Measurements from ENCODE around the gene ABCC1. TPM values are rescaled to one million over a fixed set of nuclear protein-coding genes. Genes with fewer than 3 reads are reported as not detected.

The ABCC1 gene
- total RNA-seq, 1 experiment from 2014 or later: 23.6 TPM

DNA sequence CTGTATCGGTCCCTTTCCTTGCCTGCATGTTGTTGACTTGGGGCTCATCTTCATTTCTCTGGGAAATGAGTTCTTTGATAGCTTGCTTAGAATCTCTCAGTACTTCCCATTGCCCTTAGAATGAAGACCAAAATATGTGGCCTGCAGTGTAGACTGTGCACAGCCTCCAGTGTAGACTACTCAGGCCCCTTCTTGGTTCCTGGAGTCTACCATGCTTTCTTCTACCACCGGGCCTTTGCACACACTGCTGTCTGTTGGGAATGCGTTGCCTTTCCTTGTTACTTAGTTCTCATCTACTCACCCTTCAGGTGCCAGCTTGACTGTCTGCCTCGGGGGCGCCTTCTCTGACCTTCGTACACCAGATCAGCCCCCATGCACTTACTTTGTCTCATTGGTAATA, 82.0 kb downstream of the ABCC1 start:
- no peak overlapping the region for H3K4me3 ChIP-seq (ENCODE audit: low read length)
- no peaks in the 10 kb centered on the region for H3K27me3 ChIP-seq (ENCODE audit: low read length)
- H3K27ac ChIP-seq (ENCODE audit: low read length): no peak overlapping the region
- H3K9me3 ChIP-seq (ENCODE audit: low read length): no peaks in the 10 kb centered on the region
- H4K20me1 ChIP-seq (ENCODE audit: insufficient read depth, low read depth, low read length): no peaks in the 10 kb centered on the region
- no peak overlapping the region for H3K9ac ChIP-seq (ENCODE audit: low read length)
- DNase-seq: no peak
- no peak overlapping the region for H3K4me2 ChIP-seq (ENCODE audit: low read depth, low read length, poor library complexity, severe bottlenecking)
- peaks cover 13% of the 10 kb centered on the region for H3K4me1 ChIP-seq (ENCODE audit: low read length)
- no peak overlapping the region for H2AFZ ChIP-seq (ENCODE audit: low read length)
- peaks cover 10% of the 10 kb centered on the region for H3K79me2 ChIP-seq (ENCODE audit: low read length)
- H3K9me2 ChIP-seq (replicated peaks; ENCODE audit: insufficient read depth, low read length): no peaks in the 10 kb centered on the region
- peaks cover 6% of the 10 kb centered on the region; the same call in 1 of the 2 replicates for H3K36me3 ChIP-seq (ENCODE audit: insufficient read depth, low read length)

- H3K27ac ChIP-seq (ENCODE audit: low read length): no peak overlapping the region
- peaks cover 12% of the 10 kb centered on the region; the same call in 1 of the 2 replicates for H3K36me3 ChIP-seq (ENCODE audit: insufficient read depth, low read length)
- no peak overlapping the region for H3K4me3 ChIP-seq (ENCODE audit: low read length)
- no peaks in the 10 kb centered on the region for H3K9me2 ChIP-seq (replicated peaks; ENCODE audit: insufficient read depth, low read length)
- H3K4me2 ChIP-seq (ENCODE audit: low read depth, low read length, poor library complexity, severe bottlenecking): no peak overlapping the region
- peaks cover 14% of the 10 kb centered on the region for H3K79me2 ChIP-seq (ENCODE audit: low read length)
- no peak overlapping the region for H2AFZ ChIP-seq (ENCODE audit: low read length)
- H3K9me3 ChIP-seq (ENCODE audit: low read length): no peaks in the 10 kb centered on the region
- H3K9ac ChIP-seq (ENCODE audit: low read length): no peak overlapping the region
- no peak for DNase-seq
- peaks cover 15% of the 10 kb centered on the region for H3K4me1 ChIP-seq (ENCODE audit: low read length)
- H4K20me1 ChIP-seq (ENCODE audit: insufficient read depth, low read depth, low read length): no peaks in the 10 kb centered on the region
- H3K27me3 ChIP-seq (ENCODE audit: low read length): no peaks in the 10 kb centered on the region
Measured at GRCh38 chr16:16032271-16032979, 83.0 kb downstream of the ABCC1 start.

- Histone ChIP-seq H3K27ac (ENCODE audit: low read length) (no peak overlapping the region), H3K79me2 (ENCODE audit: low read length) (peaks cover 15% of the 10 kb centered on the region)
Measured at GRCh38 chr16:16033208-16033717, 83.8 kb downstream of the ABCC1 start.

GRCh38 chr16:16036359-16036792, 87.0 kb downstream of the ABCC1 start:
- H3K9me2 ChIP-seq (replicated peaks; ENCODE audit: insufficient read depth, low read length): no peaks in the 10 kb centered on the region
- H3K27ac ChIP-seq (ENCODE audit: low read length): no peak overlapping the region
- peaks cover 27% of the 10 kb centered on the region for H3K36me3 ChIP-seq (ENCODE audit: insufficient read depth, low read length)
- H4K20me1 ChIP-seq (ENCODE audit: insufficient read depth, low read depth, low read length): no peaks in the 10 kb centered on the region
- H3K9ac ChIP-seq (ENCODE audit: low read length): no peak overlapping the region
- no peaks in the 10 kb centered on the region for H3K27me3 ChIP-seq (ENCODE audit: low read length)
- no peak overlapping the region for H3K4me3 ChIP-seq (ENCODE audit: low read length)
- no peaks in the 10 kb centered on the region for H3K9me3 ChIP-seq (ENCODE audit: low read length)
- no peak overlapping the region for H2AFZ ChIP-seq (ENCODE audit: low read length)
- peaks cover 20% of the 10 kb centered on the region for H3K79me2 ChIP-seq (ENCODE audit: low read length)
- H3K4me1 ChIP-seq (ENCODE audit: low read length): peaks cover 19% of the 10 kb centered on the region
- DNase-seq: no peak
- H3K4me2 ChIP-seq (ENCODE audit: low read depth, low read length, poor library complexity, severe bottlenecking): no peak overlapping the region

More at GRCh38 chr16:16033208-16033717, 83.8 kb downstream of the ABCC1 start:
- Histone ChIP-seq H3K4me2 (ENCODE audit: low read depth, low read length, poor library complexity, severe bottlenecking) (no peak overlapping the region), H3K4me3 (ENCODE audit: low read length) (no peak overlapping the region), H3K9me2 (replicated peaks; ENCODE audit: insufficient read depth, low read length) (no peaks in the 10 kb centered on the region), H2AFZ (ENCODE audit: low read length) (no peak overlapping the region), H3K36me3 (ENCODE audit: insufficient read depth, low read length) (peaks cover 20% of the 10 kb centered on the region), H3K9ac (ENCODE audit: low read length) (no peak overlapping the region), H4K20me1 (ENCODE audit: insufficient read depth, low read depth, low read length) (no peaks in the 10 kb centered on the region), H3K9me3 (ENCODE audit: low read length) (no peaks in the 10 kb centered on the region), H3K27me3 (ENCODE audit: low read length) (no peaks in the 10 kb centered on the region), H3K4me1 (ENCODE audit: low read length) (peaks cover 15% of the 10 kb centered on the region)
- no peak for DNase-seq

GRCh38 chr16:16037521-16037920, 88.1 kb downstream of the ABCC1 start:
- DNase-seq: no peak
- Histone ChIP-seq H3K36me3 (ENCODE audit: insufficient read depth, low read length) (peaks cover 27% of the 10 kb centered on the region), H3K27me3 (ENCODE audit: low read length) (no peaks in the 10 kb centered on the region), H2AFZ (ENCODE audit: low read length) (no peak overlapping the region), H3K4me2 (ENCODE audit: low read depth, low read length, poor library complexity, severe bottlenecking) (no peak overlapping the region), H3K27ac (ENCODE audit: low read length) (no peak overlapping the region), H3K4me1 (ENCODE audit: low read length) (peaks cover 19% of the 10 kb centered on the region), H3K9me2 (replicated peaks; ENCODE audit: insufficient read depth, low read length) (no peaks in the 10 kb centered on the region), H4K20me1 (ENCODE audit: insufficient read depth, low read depth, low read length) (no peaks in the 10 kb centered on the region), H3K79me2 (ENCODE audit: low read length) (peaks cover 17% of the 10 kb centered on the region), H3K9ac (ENCODE audit: low read length) (no peak overlapping the region), H3K9me3 (ENCODE audit: low read length) (no peaks in the 10 kb centered on the region), H3K4me3 (ENCODE audit: low read length) (no peak overlapping the region)

DNA sequence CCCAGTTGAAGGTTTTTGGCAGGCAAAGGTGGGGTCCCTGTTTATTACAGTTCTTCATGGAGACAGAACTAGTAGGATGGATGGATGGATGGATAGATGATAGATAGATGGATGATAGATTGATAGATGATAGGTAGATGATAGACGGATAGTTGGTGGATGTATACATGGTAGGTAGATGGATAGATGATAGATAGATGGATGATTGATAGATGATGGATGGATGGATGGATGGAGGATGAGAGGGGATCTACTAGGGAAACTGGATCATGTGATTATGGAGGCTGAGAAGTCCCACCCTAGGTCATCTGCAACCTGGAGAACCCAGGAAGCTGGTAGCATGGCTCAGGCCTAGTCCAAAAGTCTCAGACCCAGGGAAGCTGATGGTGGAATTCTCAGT, 88.6 kb downstream of the ABCC1 start:
- Histone ChIP-seq H3K9me3 (ENCODE audit: low read length) (no peaks in the 10 kb centered on the region), H3K9me2 (replicated peaks; ENCODE audit: insufficient read depth, low read length) (no peaks in the 10 kb centered on the region), H3K79me2 (ENCODE audit: low read length) (peaks cover 14% of the 10 kb centered on the region), H2AFZ (ENCODE audit: low read length) (no peak overlapping the region), H3K4me3 (ENCODE audit: low read length) (no peak overlapping the region), H3K27ac (ENCODE audit: low read length) (no peak overlapping the region), H4K20me1 (ENCODE audit: insufficient read depth, low read depth, low read length) (no peaks in the 10 kb centered on the region), H3K27me3 (ENCODE audit: low read length) (no peaks in the 10 kb centered on the region), H3K4me2 (ENCODE audit: low read depth, low read length, poor library complexity, severe bottlenecking) (no peak overlapping the region), H3K9ac (ENCODE audit: low read length) (no peak overlapping the region), H3K36me3 (ENCODE audit: insufficient read depth, low read length) (peaks cover 27% of the 10 kb centered on the region), H3K4me1 (ENCODE audit: low read length) (peaks cover 19% of the 10 kb centered on the region)
- DNase-seq: no peak

GRCh38 chr16:16038950-16039349, 89.5 kb downstream of the ABCC1 start:
- no peak overlapping the region for H3K9ac ChIP-seq (ENCODE audit: low read length)
- no peak overlapping the region for H2AFZ ChIP-seq (ENCODE audit: low read length)
- no peak for DNase-seq
- H3K4me2 ChIP-seq (ENCODE audit: low read depth, low read length, poor library complexity, severe bottlenecking): no peak overlapping the region
- peaks cover 19% of the 10 kb centered on the region for H3K4me1 ChIP-seq (ENCODE audit: low read length)
- H3K27me3 ChIP-seq (ENCODE audit: low read length): no peaks in the 10 kb centered on the region
- H3K4me3 ChIP-seq (ENCODE audit: low read length): no peak overlapping the region
- no peaks in the 10 kb centered on the region for H3K9me3 ChIP-seq (ENCODE audit: low read length)
- no peaks in the 10 kb centered on the region for H3K9me2 ChIP-seq (replicated peaks; ENCODE audit: insufficient read depth, low read length)
- H4K20me1 ChIP-seq (ENCODE audit: insufficient read depth, low read depth, low read length): no peaks in the 10 kb centered on the region
- H3K36me3 ChIP-seq (ENCODE audit: insufficient read depth, low read length): peaks cover 24% of the 10 kb centered on the region
- H3K79me2 ChIP-seq (ENCODE audit: low read length): peaks cover 14% of the 10 kb centered on the region
- H3K27ac ChIP-seq (ENCODE audit: low read length): no peak overlapping the region

- Histone ChIP-seq H3K9me3 (ENCODE audit: low read length) (no peaks in the 10 kb centered on the region), H4K20me1 (ENCODE audit: insufficient read depth, low read depth, low read length) (no peaks in the 10 kb centered on the region), H3K9ac (ENCODE audit: low read length) (no peak overlapping the region), H3K4me3 (ENCODE audit: low read length) (no peak overlapping the region), H3K4me1 (ENCODE audit: low read length) (peaks cover 6% of the 10 kb centered on the region), H3K9me2 (replicated peaks; ENCODE audit: insufficient read depth, low read length) (no peaks in the 10 kb centered on the region), H3K27me3 (ENCODE audit: low read length) (no peaks in the 10 kb centered on the region), H2AFZ (ENCODE audit: low read length) (no peak overlapping the region), H3K27ac (ENCODE audit: low read length) (no peak overlapping the region), H3K36me3 (ENCODE audit: insufficient read depth, low read length) (peaks cover 38% of the 10 kb centered on the region), H3K79me2 (ENCODE audit: low read length) (peaks cover 14% of the 10 kb centered on the region), H3K4me2 (ENCODE audit: low read depth, low read length, poor library complexity, severe bottlenecking) (no peak overlapping the region)
- DNase-seq: no peak
Measured at GRCh38 chr16:16041196-16041892, 91.9 kb downstream of the ABCC1 start.

All from Karpas-422 (cell line).